Bronchial epithelial cell (primary cell): ENCODE data around the gene BRD1. TPM values are rescaled to one million over a fixed set of nuclear protein-coding genes. Genes with fewer than 3 reads are reported as not detected.
A peak's percentile ranks its signal among the peaks of the same experiment; 100 is the strongest.

Experiments used
- DNase-seq: peaks from one replicate; pipeline ENCODE4 v3.0.0-alpha.2; 2010; ENCODE audit warnings: low read depth
- FAIRE-seq: peaks from 2 replicates; lab custom pipeline; 2011; peaks lifted over from hg19 to GRCh38; lab: Jason Lieb, UNC
- H3K27me3 ChIP-seq: 2 replicates; pipeline ENCODE4 v1.5.1; 2011; ENCODE audit warnings: low read length; ENCODE audit not compliant: control insufficient read depth, insufficient read depth
- H3K36me3 ChIP-seq: 2 replicates; pipeline ENCODE4 v1.5.1; 2011; ENCODE audit warnings: low read length; ENCODE audit not compliant: control insufficient read depth, insufficient read depth
- H3K4me3 ChIP-seq: 2 replicates; pipeline ENCODE4 v1.5.1; 2011; ENCODE audit warnings: mild to moderate bottlenecking, low read depth, low read length, control low read depth
- total RNA-seq: library from RNA; depleted of rRNA; stranded (reverse); fragments of >200 nt; gene quantifications from 2 replicates; pipeline ENCODE4 v1.2.1, GENCODE V29; 2014
- TF ChIP-seq, protein P1 (sequence below): IDR thresholded peaks from 2 replicates; pipeline ENCODE4 v1.5.1; 2011; ENCODE audit warnings: mild to moderate bottlenecking, moderate library complexity, low read length, control low read depth, inconsistent platforms; ENCODE audit not compliant: insufficient read depth, severe bottlenecking

Gene BRD1
- total RNA-seq, 1 donor from 2014 or later = 18.2 TPM

DNA sequence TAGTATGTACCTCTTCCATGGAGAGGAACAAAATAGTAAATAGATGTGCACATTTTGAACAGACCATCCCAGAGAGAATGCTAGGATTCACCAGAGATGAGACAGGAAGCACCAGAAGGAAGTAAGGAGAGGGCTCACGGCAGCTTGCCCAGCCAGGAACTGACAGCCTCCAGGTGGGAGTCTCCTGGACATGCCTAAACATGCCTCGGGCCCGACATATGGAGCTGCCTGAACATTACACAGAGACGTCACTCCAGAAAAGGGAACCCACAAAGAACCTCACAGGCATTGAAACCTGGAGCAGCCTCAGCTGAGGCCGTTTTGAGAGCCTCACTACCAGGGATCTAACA lies 67.4 kb downstream of the BRD1 start:
- H3K36me3 ChIP-seq = no peaks in the 10 kb centered on the region
- H3K27me3 ChIP-seq = no peaks in the 10 kb centered on the region
- FAIRE-seq = no peak
- no peak overlapping the region for H3K4me3 ChIP-seq
- peak; percentile 86 for DNase-seq
- TF ChIP-seq, protein P1, sequence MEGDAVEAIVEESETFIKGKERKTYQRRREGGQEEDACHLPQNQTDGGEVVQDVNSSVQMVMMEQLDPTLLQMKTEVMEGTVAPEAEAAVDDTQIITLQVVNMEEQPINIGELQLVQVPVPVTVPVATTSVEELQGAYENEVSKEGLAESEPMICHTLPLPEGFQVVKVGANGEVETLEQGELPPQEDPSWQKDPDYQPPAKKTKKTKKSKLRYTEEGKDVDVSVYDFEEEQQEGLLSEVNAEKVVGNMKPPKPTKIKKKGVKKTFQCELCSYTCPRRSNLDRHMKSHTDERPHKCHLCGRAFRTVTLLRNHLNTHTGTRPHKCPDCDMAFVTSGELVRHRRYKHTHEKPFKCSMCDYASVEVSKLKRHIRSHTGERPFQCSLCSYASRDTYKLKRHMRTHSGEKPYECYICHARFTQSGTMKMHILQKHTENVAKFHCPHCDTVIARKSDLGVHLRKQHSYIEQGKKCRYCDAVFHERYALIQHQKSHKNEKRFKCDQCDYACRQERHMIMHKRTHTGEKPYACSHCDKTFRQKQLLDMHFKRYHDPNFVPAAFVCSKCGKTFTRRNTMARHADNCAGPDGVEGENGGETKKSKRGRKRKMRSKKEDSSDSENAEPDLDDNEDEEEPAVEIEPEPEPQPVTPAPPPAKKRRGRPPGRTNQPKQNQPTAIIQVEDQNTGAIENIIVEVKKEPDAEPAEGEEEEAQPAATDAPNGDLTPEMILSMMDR = no peak

DNA sequence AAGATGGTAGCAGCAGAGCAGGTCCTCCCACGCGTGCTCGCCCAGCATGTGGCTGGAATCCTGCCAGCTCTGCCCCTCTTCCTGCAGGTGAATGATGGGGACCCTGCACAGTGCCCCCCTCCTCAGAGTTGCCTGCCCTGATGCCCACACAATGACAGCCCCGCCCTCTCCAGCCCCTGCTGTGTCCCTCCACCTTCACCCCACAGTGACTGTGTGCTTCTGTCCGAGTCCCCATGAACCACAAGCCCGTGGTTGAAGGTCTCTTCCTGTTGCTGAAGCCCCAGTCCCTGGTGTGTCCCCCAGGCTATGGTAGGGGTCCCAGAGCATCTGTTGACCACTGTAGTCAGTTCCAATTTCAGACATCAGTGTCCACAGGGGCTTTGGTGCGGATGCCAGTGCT lies 71.0 kb downstream of the BRD1 start:
- no peaks in the 10 kb centered on the region for H3K36me3 ChIP-seq
- H3K4me3 ChIP-seq = no peak overlapping the region
- TF ChIP-seq, protein P1 = no peak
- no peaks in the 10 kb centered on the region for H3K27me3 ChIP-seq
- FAIRE-seq = no peak
- no peak for DNase-seq

DNA sequence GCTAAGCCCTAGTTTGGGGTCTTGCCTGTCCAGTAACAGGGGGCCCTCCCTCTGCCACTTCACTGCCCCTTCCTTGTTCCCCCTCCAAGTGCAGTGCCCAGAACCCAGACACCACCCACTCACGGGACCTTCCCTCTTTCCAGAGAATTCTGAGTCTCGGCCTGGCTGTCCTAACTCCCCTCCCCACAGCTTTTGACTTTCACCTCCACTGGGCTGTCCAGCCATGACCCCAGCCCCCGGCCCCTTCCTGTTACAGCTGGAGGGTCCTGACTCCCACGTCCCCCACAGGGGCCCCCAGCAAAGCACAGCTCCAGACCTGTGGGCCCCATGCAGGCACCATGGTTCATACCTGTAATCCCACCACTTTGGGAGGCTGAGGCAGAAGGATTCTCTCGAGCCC lies 71.5 kb downstream of the BRD1 start:
- DNase-seq (no peak), FAIRE-seq (no peak)
- TF ChIP-seq, protein P1 = no peak
- no peaks in the 10 kb centered on the region for H3K27me3 ChIP-seq
- H3K36me3 ChIP-seq = no peaks in the 10 kb centered on the region
- no peak overlapping the region for H3K4me3 ChIP-seq

DNA sequence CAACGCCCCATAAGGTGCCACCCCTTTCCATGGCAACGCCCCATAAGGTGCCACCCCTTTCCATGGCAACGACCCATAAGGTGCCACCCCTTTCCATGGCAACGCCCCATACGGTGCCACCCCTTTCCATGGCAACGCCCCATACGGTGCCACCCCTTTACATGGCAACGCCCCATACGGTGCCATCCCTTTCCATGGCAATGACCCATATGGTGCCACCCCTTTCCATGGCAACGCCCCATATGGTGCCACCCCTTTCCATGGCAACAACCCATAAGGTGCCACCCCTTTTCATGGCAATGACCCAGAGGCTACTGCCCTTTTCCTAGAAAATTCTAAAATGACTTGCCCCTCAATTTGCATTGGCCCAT lies 72.1 kb downstream of the BRD1 start:
- no peaks in the 10 kb centered on the region for H3K36me3 ChIP-seq
- FAIRE-seq (no peak), DNase-seq (no peak)
- no peak overlapping the region for H3K4me3 ChIP-seq
- no peaks in the 10 kb centered on the region for H3K27me3 ChIP-seq
- TF ChIP-seq, protein P1 = no peak

DNA sequence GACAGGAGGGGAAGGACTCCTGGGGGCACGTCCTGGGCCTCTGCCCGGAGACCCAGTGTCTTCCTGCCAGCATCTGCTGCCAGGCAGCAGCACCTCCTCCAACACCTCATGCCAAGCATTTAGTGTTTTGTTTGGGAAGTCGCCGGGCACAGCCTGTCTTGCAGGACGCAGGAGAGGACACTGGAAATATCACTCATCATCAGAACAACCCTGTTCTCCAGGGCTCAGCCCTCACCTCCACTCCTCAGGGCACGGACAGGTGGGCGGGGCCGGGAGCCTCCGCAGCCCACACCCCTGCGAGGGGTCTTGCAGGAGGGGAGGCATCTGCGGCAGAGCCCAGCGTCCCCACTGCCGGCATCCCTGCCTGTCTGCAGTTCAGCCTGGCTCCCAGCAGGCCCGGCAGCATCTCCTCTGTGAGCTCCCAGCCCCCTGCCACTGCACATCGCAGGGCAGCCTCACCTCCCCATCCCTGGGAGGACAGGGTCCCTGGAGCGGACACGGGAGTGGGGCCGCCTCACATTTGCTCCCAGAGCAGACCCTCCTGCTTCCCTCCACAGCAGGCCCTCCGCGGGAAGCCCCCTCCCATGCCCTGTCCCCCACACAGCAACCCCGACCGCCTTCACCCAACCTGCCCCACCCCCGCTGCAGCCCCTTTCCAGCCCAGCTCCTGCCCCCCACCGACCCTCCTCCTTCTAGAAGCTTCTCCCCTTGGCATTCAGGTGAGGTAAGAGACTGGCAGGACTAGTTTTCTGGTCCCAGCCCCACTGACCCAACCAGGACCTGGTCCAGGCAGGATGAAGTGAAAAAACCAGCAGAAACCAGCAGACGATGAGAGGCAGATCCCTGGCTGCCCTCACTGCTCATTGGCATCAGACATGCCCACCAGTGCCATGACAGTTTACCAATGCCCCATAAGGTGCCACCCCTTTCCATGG lies 72.7 kb downstream of the BRD1 start:
- DNase-seq (no peak), FAIRE-seq (no peak)
- H3K27me3 ChIP-seq = no peaks in the 10 kb centered on the region
- H3K36me3 ChIP-seq = no peaks in the 10 kb centered on the region
- TF ChIP-seq, protein P1 = no peak
- H3K4me3 ChIP-seq = no peak overlapping the region
